B cell (primary cell): Measurements from ENCODE around the gene VWA1.

Experiments
- CTCF ChIP-seq: fragments of 200-600 bp; IDR thresholded peaks from one replicate; pipeline ENCODE4 v1.8.0; 2022; ENCODE audit warnings: antibody characterized with exemption, mild to moderate bottlenecking
- EZH2 ChIP-seq: IDR thresholded peaks from 2 replicates; pipeline ENCODE4 v1.6.1; 2012; ENCODE audit warnings: borderline replicate concordance, low read depth, mild to moderate bottlenecking, moderate library complexity, low read length; ENCODE audit not compliant: insufficient read depth, poor library complexity, severe bottlenecking

- no peak for TF ChIP-seq CTCF
- no peak for TF ChIP-seq EZH2
Observed at GRCh38 chr1:1430114-1430982, 5.1 kb upstream of the VWA1 start.
